HG02763 (cell line): ENCODE measurements around the gene FEZ2.
"Not testable (repeated sequence)": the region's sequence is repeated elsewhere in the genome, so short reads cannot be mapped to it uniquely, and the experiment has no call there.

Experiments used
- ATAC-seq: cut with Tn5 transposase; IDR thresholded peaks from one replicate; pipeline ENCODE4 v1.9.1; 2021; ENCODE audit warnings: mild to moderate bottlenecking, moderate library complexity; ENCODE audit not compliant: unreplicated experiment

FEZ2 gene

GRCh38 chr2:36597532-36598377 lies at the start of gene FEZ2:
Gene FEZ2, minus strand, starts transcription at chr2:36598168. Its CDS starts 26 bp downstream, at chr2:36598142.
- peak; percentile 99 for ATAC-seq

GRCh38 chr2:36634981-36635597 lies 37.1 kb upstream of the FEZ2 start:
- ATAC-seq = no peak

- ATAC-seq = no peak
These were observed 35.6 kb upstream of the FEZ2 start for GRCh38 chr2:36633470-36634092.

- ATAC-seq = no peak
These were observed 28.8 kb upstream of the FEZ2 start for GRCh38 chr2:36626756-36627155.

GRCh38 chr2:36626071-36626470 lies 28.1 kb upstream of the FEZ2 start:
- no peak for ATAC-seq

GRCh38 chr2:36625304-36625703 lies 27.3 kb upstream of the FEZ2 start:
- ATAC-seq = no peak

- ATAC-seq = no peak
These were observed 22.4 kb upstream of the FEZ2 start for GRCh38 chr2:36620321-36620720.

GRCh38 chr2:36618381-36618780 lies 20.4 kb upstream of the FEZ2 start:
- peak; percentile 97 for ATAC-seq

- ATAC-seq = no peak
These were observed 19.0 kb upstream of the FEZ2 start for GRCh38 chr2:36616947-36617346.

GRCh38 chr2:36615222-36615621 lies 17.3 kb upstream of the FEZ2 start:
- no peak for ATAC-seq

GRCh38 chr2:36613801-36614200 lies 15.8 kb upstream of the FEZ2 start:
- no peak for ATAC-seq

- no peak for ATAC-seq
These were observed 13.5 kb upstream of the FEZ2 start for GRCh38 chr2:36611316-36611990.

- no peak for ATAC-seq
These were observed 11.5 kb upstream of the FEZ2 start for GRCh38 chr2:36609507-36609906.

- ATAC-seq = no peak
These were observed 10.0 kb upstream of the FEZ2 start for GRCh38 chr2:36607947-36608346.

GRCh38 chr2:36606925-36607324 lies 9.0 kb upstream of the FEZ2 start:
- ATAC-seq = no peak

GRCh38 chr2:36605273-36605672 lies 7.3 kb upstream of the FEZ2 start:
- no peak for ATAC-seq

GRCh38 chr2:36603629-36604028 lies 5.7 kb upstream of the FEZ2 start:
- not testable (repeated sequence) for ATAC-seq

GRCh38 chr2:36597003-36597531 lies 901 bp downstream of the FEZ2 start:
- ATAC-seq = no peak

GRCh38 chr2:36596397-36596796 lies 1.6 kb downstream of the FEZ2 start:
- ATAC-seq = no peak

GRCh38 chr2:36594849-36595248 lies 3.1 kb downstream of the FEZ2 start:
- no peak for ATAC-seq

- ATAC-seq = no peak
These were observed 8.7 kb downstream of the FEZ2 start for GRCh38 chr2:36589230-36589630.
